Esophagus squamous epithelium (tissue), 4 donors: Measurements from ENCODE around the gene KERA.

Experiments used
- CTCF ChIP-seq, 6 experiments: fragments of 450-650 bp in 4 of 6; fragments of 200-600 bp in 2 of 6; sonication (generic) in 2 of 6; IDR thresholded peaks; one replicate each; pipeline ENCODE4 v1.5.1; 2016 to 2019; ENCODE audit warnings: antibody characterized with exemption in 6 of 6, mild to moderate bottlenecking in 4 of 6, moderate library complexity in 4 of 6
- POLR2A ChIP-seq, 4 donors: fragments of 450-650 bp; IDR thresholded peaks; one replicate each; pipeline ENCODE4 v1.6.1; 2017; ENCODE audit warnings: antibody characterized with exemption in 4 of 4, mild to moderate bottlenecking in 4 of 4, moderate library complexity in 3 of 4

- TF ChIP-seq CTCF (IDR thresholded peaks at IDR 0.05) = no peak
- no peak for TF ChIP-seq POLR2A (IDR thresholded peaks at IDR 0.05)
Measured at GRCh38 chr12:91103101-91103500, 45.3 kb upstream of the KERA start.
